ENCODE measurements around the gene URB2. TPM values are rescaled to one million over a fixed set of nuclear protein-coding genes. Genes with fewer than 3 reads are reported as not detected.

The URB2 gene
- total and polyA plus RNA-seq, 2 of the 13 experiments (the other 11 are each of a cell fraction or from before 2014, with no cell fraction given): 4.0 to 17.6 TPM

DNA sequence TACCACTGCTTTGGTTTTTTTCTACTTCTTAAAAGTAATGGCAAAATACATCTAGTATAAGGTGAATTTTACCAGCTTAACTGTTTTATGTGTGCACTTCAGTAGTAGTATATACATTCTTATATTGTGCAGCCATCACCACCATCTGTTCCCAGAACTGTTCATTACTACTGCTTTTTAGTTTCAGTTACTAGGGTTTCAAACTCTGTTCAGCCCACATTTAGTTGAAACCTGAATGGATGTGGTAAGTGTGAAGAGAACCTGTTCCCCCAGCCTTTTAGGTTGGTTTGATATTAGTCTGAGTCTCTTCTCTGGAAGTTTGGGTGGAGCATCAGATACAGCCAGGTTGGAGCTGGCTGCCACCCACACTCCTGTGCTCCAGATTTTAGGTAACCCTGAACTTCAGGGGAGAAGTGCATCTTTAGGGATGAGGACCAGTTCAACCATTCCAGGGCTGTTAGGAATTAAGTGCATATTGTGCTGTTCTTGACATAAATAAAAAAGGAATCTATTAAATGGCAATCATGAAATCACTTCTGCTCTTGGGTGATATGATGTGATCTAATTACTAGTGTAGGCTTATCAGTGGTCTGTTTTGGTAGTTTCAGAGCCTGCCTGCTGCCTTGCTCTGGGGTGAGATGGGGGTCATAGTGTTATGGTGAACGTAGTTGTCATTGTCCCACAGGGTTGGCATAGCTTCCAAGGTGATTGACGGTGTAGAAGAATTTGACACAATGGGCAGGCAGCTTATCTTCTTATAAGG lies 32.1 kb downstream of the URB2 start:
- ATAC-seq (no peak), DNase-seq (ENCODE audit: low spot score) (no peak), FAIRE-seq (no peak)
- no peak overlapping the region for H2AFZ ChIP-seq (ENCODE audit: low read length)
- in situ Hi-C loops (cut with HindIII; ENCODE audit: extremely low pct_ligation_motif_present, low pct_unique_long_range_greater_than_20kb) (no loop called here), intact Hi-C loops (cut with micrococcal nuclease; ENCODE audit: unreplicated experiment) (no loop called here)
- no peak overlapping the region for H3K9ac ChIP-seq (ENCODE audit: insufficient read depth, low read depth, low read length)
- H3K27ac ChIP-seq (ENCODE audit: extremely low read length, insufficient read depth, low read length): no peak overlapping the region
- H3K4me3 ChIP-seq (replicated peaks in 1 of 3; ENCODE audit: insufficient read depth in 1 of 3, low read depth in 2 of 3, low read length in 3 of 3): no peak overlapping the region
- TF ChIP-seq ZNF562 (CRISPR knock-in tag; IDR thresholded peaks at IDR 0.05; ENCODE audit: borderline replicate concordance) (no peak), BCL6 (CRISPR knock-in tag; IDR thresholded peaks at IDR 0.05) (no peak), ZSCAN30 (CRISPR knock-in tag; IDR thresholded peaks at IDR 0.05) (no peak), ZNF143 (CRISPR knock-in tag; IDR thresholded peaks at IDR 0.05) (no peak), FOXA1 (IDR thresholded peaks at IDR 0.05) (no peak), FOXA1 (CRISPR knock-in tag; IDR thresholded peaks at IDR 0.05) (no peak), ZFAT (CRISPR knock-in tag; conservative IDR thresholded peaks at IDR 0.05) (no peak), ZNF766 (CRISPR knock-in tag; IDR thresholded peaks at IDR 0.05; ENCODE audit: borderline replicate concordance) (no peak), NFKB2 (CRISPR knock-in tag; IDR thresholded peaks at IDR 0.05; ENCODE audit: borderline replicate concordance) (no peak), MATR3 (CRISPR knock-in tag; IDR thresholded peaks at IDR 0.05) (no peak), ZNF207 (IDR thresholded peaks at IDR 0.05; ENCODE audit: borderline replicate concordance) (no peak), TEAD3 (CRISPR knock-in tag; optimal IDR thresholded peaks at IDR 0.05; ENCODE audit: borderline replicate concordance) (no peak), KLF13 (CRISPR knock-in tag; IDR thresholded peaks at IDR 0.05) (no peak), CCDC6 (CRISPR knock-in tag; IDR thresholded peaks at IDR 0.05) (no peak)
- TF ChIP-seq, protein P1, sequence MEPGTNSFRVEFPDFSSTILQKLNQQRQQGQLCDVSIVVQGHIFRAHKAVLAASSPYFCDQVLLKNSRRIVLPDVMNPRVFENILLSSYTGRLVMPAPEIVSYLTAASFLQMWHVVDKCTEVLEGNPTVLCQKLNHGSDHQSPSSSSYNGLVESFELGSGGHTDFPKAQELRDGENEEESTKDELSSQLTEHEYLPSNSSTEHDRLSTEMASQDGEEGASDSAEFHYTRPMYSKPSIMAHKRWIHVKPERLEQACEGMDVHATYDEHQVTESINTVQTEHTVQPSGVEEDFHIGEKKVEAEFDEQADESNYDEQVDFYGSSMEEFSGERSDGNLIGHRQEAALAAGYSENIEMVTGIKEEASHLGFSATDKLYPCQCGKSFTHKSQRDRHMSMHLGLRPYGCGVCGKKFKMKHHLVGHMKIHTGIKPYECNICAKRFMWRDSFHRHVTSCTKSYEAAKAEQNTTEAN (CRISPR knock-in tag; conservative IDR thresholded peaks at IDR 0.05): no peak
- TF ChIP-seq, protein P2, sequence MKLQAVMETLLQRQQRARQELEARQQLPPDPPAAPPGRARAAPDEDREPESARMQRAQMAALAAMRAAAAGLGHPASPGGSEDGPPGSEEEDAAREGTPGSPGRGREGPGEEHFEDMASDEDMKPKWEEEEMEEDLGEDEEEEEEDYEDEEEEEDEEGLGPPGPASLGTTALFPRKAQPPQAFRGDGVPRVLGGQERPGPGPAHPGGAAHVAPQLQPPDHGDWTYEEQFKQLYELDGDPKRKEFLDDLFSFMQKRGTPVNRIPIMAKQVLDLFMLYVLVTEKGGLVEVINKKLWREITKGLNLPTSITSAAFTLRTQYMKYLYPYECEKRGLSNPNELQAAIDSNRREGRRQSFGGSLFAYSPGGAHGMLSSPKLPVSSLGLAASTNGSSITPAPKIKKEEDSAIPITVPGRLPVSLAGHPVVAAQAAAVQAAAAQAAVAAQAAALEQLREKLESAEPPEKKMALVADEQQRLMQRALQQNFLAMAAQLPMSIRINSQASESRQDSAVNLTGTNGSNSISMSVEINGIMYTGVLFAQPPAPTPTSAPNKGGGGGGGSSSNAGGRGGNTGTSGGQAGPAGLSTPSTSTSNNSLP (IDR thresholded peaks at IDR 0.05; ENCODE audit: low read depth, low read length): no peak
- TF ChIP-seq, protein P3, sequence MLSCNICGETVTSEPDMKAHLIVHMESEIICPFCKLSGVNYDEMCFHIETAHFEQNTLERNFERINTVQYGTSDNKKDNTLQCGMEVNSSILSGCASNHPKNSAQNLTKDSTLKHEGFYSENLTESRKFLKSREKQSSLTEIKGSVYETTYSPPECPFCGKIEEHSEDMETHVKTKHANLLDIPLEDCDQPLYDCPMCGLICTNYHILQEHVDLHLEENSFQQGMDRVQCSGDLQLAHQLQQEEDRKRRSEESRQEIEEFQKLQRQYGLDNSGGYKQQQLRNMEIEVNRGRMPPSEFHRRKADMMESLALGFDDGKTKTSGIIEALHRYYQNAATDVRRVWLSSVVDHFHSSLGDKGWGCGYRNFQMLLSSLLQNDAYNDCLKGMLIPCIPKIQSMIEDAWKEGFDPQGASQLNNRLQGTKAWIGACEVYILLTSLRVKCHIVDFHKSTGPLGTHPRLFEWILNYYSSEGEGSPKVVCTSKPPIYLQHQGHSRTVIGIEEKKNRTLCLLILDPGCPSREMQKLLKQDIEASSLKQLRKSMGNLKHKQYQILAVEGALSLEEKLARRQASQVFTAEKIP (CRISPR knock-in tag; IDR thresholded peaks at IDR 0.05; ENCODE audit: borderline replicate concordance): no peak
- TF ChIP-seq, protein P4, sequence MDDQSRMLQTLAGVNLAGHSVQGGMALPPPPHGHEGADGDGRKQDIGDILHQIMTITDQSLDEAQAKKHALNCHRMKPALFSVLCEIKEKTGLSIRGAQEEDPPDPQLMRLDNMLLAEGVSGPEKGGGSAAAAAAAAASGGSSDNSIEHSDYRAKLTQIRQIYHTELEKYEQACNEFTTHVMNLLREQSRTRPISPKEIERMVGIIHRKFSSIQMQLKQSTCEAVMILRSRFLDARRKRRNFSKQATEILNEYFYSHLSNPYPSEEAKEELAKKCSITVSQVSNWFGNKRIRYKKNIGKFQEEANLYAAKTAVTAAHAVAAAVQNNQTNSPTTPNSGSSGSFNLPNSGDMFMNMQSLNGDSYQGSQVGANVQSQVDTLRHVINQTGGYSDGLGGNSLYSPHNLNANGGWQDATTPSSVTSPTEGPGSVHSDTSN (CRISPR knock-in tag; IDR thresholded peaks at IDR 0.05; ENCODE audit: borderline replicate concordance): no peak
- H3K36me3 ChIP-seq (replicated peaks in 1 of 2; ENCODE audit: control insufficient read depth in 1 of 2, insufficient read depth in 2 of 2, low read length in 2 of 2): peaks cover 15 to 66% of the 10 kb centered on the region in 2 experiments
- no peaks in the 10 kb centered on the region for H3K4me1 ChIP-seq (ENCODE audit: insufficient read depth, low read length)
- ChIA-PET POLR2A (no interaction called here), CTCF (ENCODE audit: low intra/inter-chr PET ratio, low total read pairs) (no interaction called here)
- no peaks in the 10 kb centered on the region for H3K9me3 ChIP-seq (ENCODE audit: low read length)
- no peaks in the 10 kb centered on the region for H3K79me2 ChIP-seq (ENCODE audit: insufficient read depth, low read length)
- WGBS (ENCODE audit: low lambda C conversion rate): 94% methylated on average over 2 of the region's 2 CpGs
- no peak overlapping the region for H3K4me2 ChIP-seq (ENCODE audit: low read depth, low read length)
- BruUV-seq (replicated peaks): no TSS peak
- H4K20me1 ChIP-seq (ENCODE audit: insufficient read depth, low read length): no peaks in the 10 kb centered on the region
- no peaks in the 10 kb centered on the region for H3K27me3 ChIP-seq (ENCODE audit: control insufficient read depth in 1 of 2, insufficient read depth in 2 of 2, low read length in 2 of 2)
